GM12878 (cell line): ENCODE measurements around the gene RPRD2. TPM values are rescaled to one million over a fixed set of nuclear protein-coding genes. Genes with fewer than 3 reads are reported as not detected.

Experiments used
- ATAC-seq: fragments of 200-7000 bp; cut with Tn5 transposase; 3 replicates; pipeline ENCODE4 v1.9.1; 2020; ENCODE audit warnings: mild to moderate bottlenecking, moderate library complexity
- BruUV-seq: library from RNA; stranded (reverse); fragments of 400-500 nt; replicated peaks from 2 replicates; lab custom pipeline; 2021; lab: Mats Ljungman, UMichigan
- CTCF ChIA-PET: fragments of 300-600 bp; sonication (Branson Sonifier 250); formaldehyde crosslinking; extraction: SDS; loops from one replicate; lab custom pipeline; 2021; ENCODE audit warnings: inconsistent platforms; lab: Yijun Ruan, JAX
- POLR2A ChIA-PET: fragments of 350-600 bp; formaldehyde crosslinking; extraction: SDS; loops from one replicate; lab custom pipeline; 2021; ENCODE audit warnings: inconsistent platforms; lab: Charles Lee
- RAD21 ChIA-PET: fragments of 300-600 bp; sonication (Branson Sonifier 250); formaldehyde crosslinking; loops from one replicate; lab custom pipeline; 2023; ENCODE audit warnings: antibody characterized with exemption; ENCODE audit not compliant: unreplicated experiment; lab: Charles Lee
- SMC1A ChIA-PET: fragments of 300-600 bp; sonication (Branson Sonifier 250); formaldehyde crosslinking; loops from one replicate; lab custom pipeline; 2023; ENCODE audit not compliant: unreplicated experiment, uncharacterized antibody; lab: Charles Lee
- DNase-seq: peaks from one replicate; pipeline ENCODE4 v3.0.0-alpha.2; 2011; ENCODE audit warnings: low read depth, low spot score
- FAIRE-seq: peaks from 3 replicates; lab custom pipeline; 2011; peaks lifted over from hg19 to GRCh38; lab: Jason Lieb, UNC
- H2AFZ ChIP-seq: 2 replicates; pipeline ENCODE4 v1.6.0; 2011; ENCODE audit warnings: low read depth, low read length, control low read depth; ENCODE audit not compliant: control insufficient read depth
- H3K27ac ChIP-seq: 2 replicates; pipeline ENCODE4 v1.5.1; 2011; ENCODE audit warnings: control low read depth; ENCODE audit not compliant: control insufficient read depth, insufficient read depth
- H3K27me3 ChIP-seq, 2 experiments: replicated peaks in 1 of 2; 2 replicates each; pipeline versions ENCODE4 v1.6.0 to v1.6.1; 2011; ENCODE audit warnings: low read length in 1 of 2; ENCODE audit not compliant: control insufficient read depth in 2 of 2, insufficient read depth in 2 of 2
- H3K36me3 ChIP-seq, 2 experiments: 2 replicates each; pipeline ENCODE4 v1.5.1; 2011; ENCODE audit warnings: low read length in 1 of 2; ENCODE audit not compliant: control insufficient read depth in 2 of 2, insufficient read depth in 2 of 2
- H3K4me1 ChIP-seq: 2 replicates; pipeline ENCODE4 v1.6.1; 2011; ENCODE audit warnings: mild to moderate bottlenecking, low read length, moderate library complexity, mixed read lengths; ENCODE audit not compliant: control insufficient read depth, insufficient read depth
- H3K4me2 ChIP-seq: 2 replicates; pipeline ENCODE4 v1.6.0; 2011; ENCODE audit warnings: control low read depth; ENCODE audit not compliant: control insufficient read depth, insufficient read depth
- H3K4me3 ChIP-seq: fragments of 200-600 bp; sonication (generic); 2 replicates; pipeline ENCODE4 v1.5.1; 2016
- H3K79me2 ChIP-seq: 2 replicates; pipeline ENCODE4 v1.6.0; 2011; ENCODE audit warnings: low read length; ENCODE audit not compliant: control insufficient read depth, insufficient read depth
- H3K9ac ChIP-seq: 2 replicates; pipeline ENCODE4 v1.8.0; 2011; ENCODE audit warnings: low read length, control low read depth, mixed read lengths; ENCODE audit not compliant: control insufficient read depth, insufficient read depth
- H3K9me3 ChIP-seq: replicated peaks from 3 replicates; pipeline ENCODE4 v1.5.1; 2011; ENCODE audit warnings: mild to moderate bottlenecking, low read length; ENCODE audit not compliant: control insufficient read depth, insufficient read depth
- H4K20me1 ChIP-seq: 2 replicates; pipeline ENCODE4 v1.6.0; 2011; ENCODE audit not compliant: control insufficient read depth, insufficient read depth
- BRCA1 ChIP-seq: IDR thresholded peaks from 2 replicates; pipeline ENCODE4 v1.6.1; 2011; ENCODE audit warnings: low read depth, low read length, improper control_type of control experiment
- CBX3 ChIP-seq: fragments of 200-600 bp; sonication (generic); IDR thresholded peaks from 2 replicates; pipeline ENCODE4 v1.6.1; 2016; ENCODE audit warnings: low read depth, borderline replicate concordance
- CEBPZ ChIP-seq: fragments of 150-350 bp; IDR thresholded peaks from 2 replicates; pipeline ENCODE4 v1.6.1; 2016; ENCODE audit warnings: low read depth, low read length
- GABPA ChIP-seq: IDR thresholded peaks from 2 replicates; pipeline ENCODE4 v1.6.1; 2014; ENCODE audit warnings: antibody characterized with exemption, low read depth, mild to moderate bottlenecking, inconsistent platforms
- GATAD2B ChIP-seq: fragments of 450-650 bp; conservative IDR thresholded peaks from 2 replicates; pipeline ENCODE4 v1.6.1; 2017; ENCODE audit warnings: low read depth, mild to moderate bottlenecking, moderate library complexity
- IKZF1 ChIP-seq: fragments of 450-650 bp; conservative IDR thresholded peaks from 2 replicates; pipeline ENCODE4 v1.6.1; 2017; ENCODE audit warnings: antibody characterized with exemption, mild to moderate bottlenecking
- NFIC ChIP-seq: IDR thresholded peaks from 2 replicates; pipeline ENCODE4 v1.6.1; 2012; ENCODE audit warnings: low read depth, mild to moderate bottlenecking, inconsistent platforms, low read length, moderate library complexity
- NKRF ChIP-seq: fragments of 450-650 bp; conservative IDR thresholded peaks from 2 replicates; pipeline ENCODE4 v1.6.1; 2017; ENCODE audit warnings: mild to moderate bottlenecking, moderate library complexity
- NRF1 ChIP-seq: conservative IDR thresholded peaks from 2 replicates; pipeline ENCODE4 v1.6.1; 2011; ENCODE audit warnings: mild to moderate bottlenecking, low read depth, low read length, improper control_type of control experiment
- PAX8 ChIP-seq: fragments of 450-650 bp; IDR thresholded peaks from 2 replicates; pipeline ENCODE4 v1.6.1; 2017; ENCODE audit warnings: mild to moderate bottlenecking, moderate library complexity
- SIX5 ChIP-seq: IDR thresholded peaks from 2 replicates; pipeline ENCODE4 v1.6.1; 2011; ENCODE audit warnings: mild to moderate bottlenecking, low read depth, low read length, moderate library complexity; ENCODE audit not compliant: severe bottlenecking
- ZNF207 ChIP-seq: fragments of 450-650 bp; IDR thresholded peaks from 2 replicates; pipeline ENCODE4 v1.6.1; 2014; ENCODE audit warnings: antibody characterized with exemption, mild to moderate bottlenecking, borderline replicate concordance
- ZNF592 ChIP-seq: fragments of 450-650 bp; IDR thresholded peaks from 2 replicates; pipeline ENCODE4 v1.6.1; 2017; ENCODE audit warnings: mild to moderate bottlenecking, moderate library complexity
- ZNF622 ChIP-seq: fragments of 450-650 bp; IDR thresholded peaks from 2 replicates; pipeline ENCODE4 v1.6.1; 2017; ENCODE audit warnings: mild to moderate bottlenecking, inconsistent platforms
- WGBS: methylation state at CpG from one replicate; pipeline ENCODE4 v1.1.6; 2016; ENCODE audit warnings: low lambda C conversion rate; ENCODE audit not compliant: insufficient replicate concordance, insufficient coverage; ENCODE audit errors: missing lambda C conversion rate; 5-methylcytosine and 5-hydroxymethylcytosine counted together
- in situ Hi-C: fragments of 300-500 bp; cut with MboI; formaldehyde crosslinking; loops from 9 replicates; pipeline ENCODE4 v1.14.3; 2018; ENCODE audit warnings: mixed read lengths
- intact Hi-C: fragments of 100-400 bp; cut with micrococcal nuclease; formaldehyde crosslinking; loops from one replicate; pipeline ENCODE4 v1.14.2; 2022; ENCODE audit not compliant: unreplicated experiment
- polyA plus RNA-seq, 11 experiments: library from polyadenylated mRNA; depleted of rRNA in 4 of 11; unstranded in 6 of 11; stranded (reverse) in 5 of 11; fragments of >200 nt; fragmentation: Nextera tagmentation in 4 of 11; fragmentation: Illumina TruSeq in 1 of 11; extraction: Ambion mirVana in 4 of 11; extraction: Trizol in 1 of 11; gene quantifications; 1 replicate in 1 of 11; 2 replicates in 10 of 11; pipeline versions ENCODE4 v1.2.1 to v1.2.3, GENCODE V29; 2011 to 2016; ENCODE audit warnings: inconsistent platforms in 2 of 11, missing spikeins in 2 of 11, low read depth in 1 of 11
- total RNA-seq, 4 experiments: library from RNA; depleted of rRNA in 3 of 4; stranded (reverse); fragments of >200 nt in 3 of 4; fragmentation: Illumina TruSeq in 1 of 4; extraction: Trizol in 1 of 4; gene quantifications; 2 replicates each; pipeline versions ENCODE4 v1.2.1 to v1.2.3, GENCODE V29; 2013 to 2021

Gene RPRD2
- total and polyA plus RNA-seq, 10 of the 15 experiments (the other 5 are each of a cell fraction or from before 2014, with no cell fraction given), result 1.9 to 24.8 (median 13.3) TPM

- no peak for TF ChIP-seq NFIC
- no peak for TF ChIP-seq CBX3
- no peak for TF ChIP-seq NRF1
- TF ChIP-seq NKRF, result no peak
Measured at GRCh38 chr1:150404465-150404864, 40.5 kb downstream of the RPRD2 start (continued).

GRCh38 chr1:150405660-150406059 is 41.7 kb downstream of the RPRD2 start:
- Histone ChIP-seq H3K9ac (no peak overlapping the region), H3K4me1 (peaks cover 3% of the 10 kb centered on the region), H3K79me2 (peaks cover 67% of the 10 kb centered on the region), H3K4me2 (no peak overlapping the region), H3K4me3 (no peak overlapping the region), H3K36me3 (peaks cover 0 to 4% of the 10 kb centered on the region in 2 experiments; a peak in 1 of 4 replicates), H3K27me3 (no peaks in the 10 kb centered on the region), H4K20me1 (no peaks in the 10 kb centered on the region), H2AFZ (no peak overlapping the region), H3K9me3 (no peaks in the 10 kb centered on the region), H3K27ac (no peak overlapping the region)
- DNase-seq, result no peak
- ChIA-PET RAD21 (no interaction called here), CTCF (no interaction called here), SMC1A (no interaction called here), POLR2A (no interaction called here)
- in situ Hi-C loops, result no loop called here
- no peak for ATAC-seq
- intact Hi-C loops, result no loop called here
- no TSS peak for BruUV-seq
- FAIRE-seq, result no peak
- WGBS, result 89% methylated on average over 5 of the region's 5 CpGs
- TF ChIP-seq BRCA1 (no peak), ZNF207 (no peak), GATAD2B (no peak), PAX8 (no peak), IKZF1 (no peak), GABPA (no peak), CEBPZ (no peak), SIX5 (no peak), ZNF622 (no peak), ZNF592 (no peak)
